PFSK-1 (cell line): ENCODE measurements around the gene RAB11A.

Experiments
- FOXP2 ChIP-seq: optimal IDR thresholded peaks from 2 replicates; pipeline ENCODE3; 2011; ENCODE audit warnings: borderline replicate concordance, control low read depth, inconsistent platforms; ENCODE audit not compliant: insufficient read depth; ENCODE audit errors: extremely low read length, extremely low read depth
- POLR2AphosphoS5 ChIP-seq: IDR thresholded peaks from 2 replicates; pipeline ENCODE4 v1.6.1; 2012; ENCODE audit warnings: low read depth, mild to moderate bottlenecking, control low read depth, low read length, moderate library complexity
- SIN3A ChIP-seq: IDR thresholded peaks from 2 replicates; pipeline ENCODE4 v1.6.1; 2012; ENCODE audit warnings: mild to moderate bottlenecking, low read length, moderate library complexity, borderline replicate concordance; ENCODE audit not compliant: insufficient read depth
- TAF1 ChIP-seq: IDR thresholded peaks from 2 replicates; pipeline ENCODE4 v1.6.1; 2012; ENCODE audit warnings: low read length, control low read depth, borderline replicate concordance; ENCODE audit not compliant: insufficient read depth
- TF ChIP-seq, protein P1 (sequence below), 2 experiments: IDR thresholded peaks; 2 replicates each; pipeline versions ENCODE4 v1.6.1 to v1.8.0; 2011 to 2012; ENCODE audit warnings: low read depth in 2 of 2, low read length in 2 of 2, control low read depth in 1 of 2, inconsistent platforms in 1 of 2, mild to moderate bottlenecking in 1 of 2, moderate library complexity in 1 of 2; ENCODE audit not compliant: insufficient read depth in 1 of 2

RAB11A gene

DNA sequence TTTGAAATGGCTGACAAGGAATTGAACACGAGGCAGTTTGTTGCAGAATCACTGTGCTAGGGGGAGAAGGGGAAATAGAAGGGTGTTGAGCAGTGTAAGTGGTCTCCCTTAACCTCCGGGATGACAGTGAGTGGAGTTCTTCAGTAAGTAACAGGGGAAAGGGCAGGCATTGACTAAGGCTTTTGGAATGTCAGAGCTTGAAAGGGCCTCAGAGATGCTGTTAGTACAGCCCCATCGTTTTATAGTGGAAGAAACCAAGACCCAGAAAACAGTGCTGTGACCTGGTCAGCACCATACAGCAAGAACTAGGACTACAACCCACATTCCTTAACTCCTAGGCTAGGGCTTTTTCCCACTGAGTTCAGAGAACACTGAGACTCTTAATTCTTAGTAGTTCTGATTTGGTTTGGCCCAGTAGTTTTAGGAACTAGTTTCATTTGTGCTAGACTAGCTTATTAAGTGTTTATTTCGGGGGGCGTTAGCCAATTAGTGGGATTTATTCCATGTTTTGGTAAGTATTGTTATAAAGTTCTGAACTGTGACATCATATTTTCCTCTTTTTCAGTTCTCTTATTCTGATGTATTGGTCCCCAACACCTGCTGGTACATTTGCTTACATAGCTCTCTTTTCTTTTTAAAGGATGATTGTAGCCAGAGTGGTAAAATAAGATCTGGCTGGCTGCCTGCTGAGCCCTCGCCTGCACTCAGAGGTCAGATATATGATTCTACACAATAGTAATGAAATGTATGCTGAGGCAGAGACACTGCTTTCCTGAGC, 34.2 kb downstream of the RAB11A start:
- TF ChIP-seq TAF1 (no peak), FOXP2 (no peak), SIN3A (no peak), POLR2AphosphoS5 (no peak)
- TF ChIP-seq, protein P1, sequence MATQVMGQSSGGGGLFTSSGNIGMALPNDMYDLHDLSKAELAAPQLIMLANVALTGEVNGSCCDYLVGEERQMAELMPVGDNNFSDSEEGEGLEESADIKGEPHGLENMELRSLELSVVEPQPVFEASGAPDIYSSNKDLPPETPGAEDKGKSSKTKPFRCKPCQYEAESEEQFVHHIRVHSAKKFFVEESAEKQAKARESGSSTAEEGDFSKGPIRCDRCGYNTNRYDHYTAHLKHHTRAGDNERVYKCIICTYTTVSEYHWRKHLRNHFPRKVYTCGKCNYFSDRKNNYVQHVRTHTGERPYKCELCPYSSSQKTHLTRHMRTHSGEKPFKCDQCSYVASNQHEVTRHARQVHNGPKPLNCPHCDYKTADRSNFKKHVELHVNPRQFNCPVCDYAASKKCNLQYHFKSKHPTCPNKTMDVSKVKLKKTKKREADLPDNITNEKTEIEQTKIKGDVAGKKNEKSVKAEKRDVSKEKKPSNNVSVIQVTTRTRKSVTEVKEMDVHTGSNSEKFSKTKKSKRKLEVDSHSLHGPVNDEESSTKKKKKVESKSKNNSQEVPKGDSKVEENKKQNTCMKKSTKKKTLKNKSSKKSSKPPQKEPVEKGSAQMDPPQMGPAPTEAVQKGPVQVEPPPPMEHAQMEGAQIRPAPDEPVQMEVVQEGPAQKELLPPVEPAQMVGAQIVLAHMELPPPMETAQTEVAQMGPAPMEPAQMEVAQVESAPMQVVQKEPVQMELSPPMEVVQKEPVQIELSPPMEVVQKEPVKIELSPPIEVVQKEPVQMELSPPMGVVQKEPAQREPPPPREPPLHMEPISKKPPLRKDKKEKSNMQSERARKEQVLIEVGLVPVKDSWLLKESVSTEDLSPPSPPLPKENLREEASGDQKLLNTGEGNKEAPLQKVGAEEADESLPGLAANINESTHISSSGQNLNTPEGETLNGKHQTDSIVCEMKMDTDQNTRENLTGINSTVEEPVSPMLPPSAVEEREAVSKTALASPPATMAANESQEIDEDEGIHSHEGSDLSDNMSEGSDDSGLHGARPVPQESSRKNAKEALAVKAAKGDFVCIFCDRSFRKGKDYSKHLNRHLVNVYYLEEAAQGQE (IDR thresholded peaks at IDR 0.05; ENCODE audit: insufficient read depth in 1 of 2, low read depth in 2 of 2, low read length in 2 of 2): no peak

DNA sequence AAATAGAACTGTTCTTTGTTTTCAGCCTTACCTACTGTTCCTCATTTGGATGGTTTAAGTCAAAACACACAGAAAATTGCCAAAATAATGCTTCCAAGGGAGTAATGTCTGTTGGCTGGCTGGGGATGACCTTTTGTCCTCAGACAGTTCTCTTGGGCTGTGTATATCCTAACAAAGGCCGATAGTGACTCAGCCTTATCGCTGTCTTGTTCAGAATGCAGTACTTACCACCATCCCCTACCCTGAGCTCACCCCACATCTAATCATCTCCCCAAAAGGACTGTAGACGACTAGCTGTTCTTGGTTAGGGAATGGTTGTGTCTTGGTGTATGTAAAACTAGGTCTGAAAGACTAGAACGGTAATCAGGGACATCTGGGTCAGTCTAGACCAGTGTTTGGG, 35.0 kb downstream of the RAB11A start:
- TF ChIP-seq SIN3A (no peak), POLR2AphosphoS5 (no peak), FOXP2 (no peak), TAF1 (no peak)
- TF ChIP-seq, protein P1 (IDR thresholded peaks at IDR 0.05; ENCODE audit: insufficient read depth in 1 of 2, low read depth in 2 of 2, low read length in 2 of 2): no peak

- TF ChIP-seq SIN3A (no peak), FOXP2 (no peak), TAF1 (no peak), POLR2AphosphoS5 (no peak)
- TF ChIP-seq, protein P1 (IDR thresholded peaks at IDR 0.05; ENCODE audit: insufficient read depth in 1 of 2, low read depth in 2 of 2, low read length in 2 of 2): no peak
Observed at GRCh38 chr15:65906396-65906795, 37.1 kb downstream of the RAB11A start.

DNA sequence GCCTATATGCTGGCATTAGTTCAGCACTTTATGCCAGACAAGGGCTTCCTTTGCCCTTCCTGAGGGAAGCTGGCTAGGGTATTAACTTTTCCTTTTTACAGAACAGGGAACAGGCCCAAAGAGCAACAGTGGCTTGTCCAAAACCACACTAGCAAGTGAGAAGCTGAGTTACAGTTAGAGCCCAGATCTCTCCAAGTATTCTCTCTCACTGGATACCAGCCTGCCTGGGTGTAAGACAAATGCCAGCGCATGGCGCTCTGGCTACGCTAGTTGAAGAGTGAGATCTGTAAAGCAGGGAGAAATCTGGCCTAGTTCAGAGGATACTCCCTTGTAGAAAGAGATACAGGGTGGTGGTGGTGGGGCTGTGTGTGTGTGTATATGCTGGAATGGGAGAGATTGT, 38.4 kb downstream of the RAB11A start:
- no peak for TF ChIP-seq POLR2AphosphoS5
- no peak for TF ChIP-seq TAF1
- no peak for TF ChIP-seq FOXP2
- no peak for TF ChIP-seq SIN3A
- TF ChIP-seq, protein P1 (IDR thresholded peaks at IDR 0.05; ENCODE audit: insufficient read depth in 1 of 2, low read depth in 2 of 2, low read length in 2 of 2): no peak

DNA sequence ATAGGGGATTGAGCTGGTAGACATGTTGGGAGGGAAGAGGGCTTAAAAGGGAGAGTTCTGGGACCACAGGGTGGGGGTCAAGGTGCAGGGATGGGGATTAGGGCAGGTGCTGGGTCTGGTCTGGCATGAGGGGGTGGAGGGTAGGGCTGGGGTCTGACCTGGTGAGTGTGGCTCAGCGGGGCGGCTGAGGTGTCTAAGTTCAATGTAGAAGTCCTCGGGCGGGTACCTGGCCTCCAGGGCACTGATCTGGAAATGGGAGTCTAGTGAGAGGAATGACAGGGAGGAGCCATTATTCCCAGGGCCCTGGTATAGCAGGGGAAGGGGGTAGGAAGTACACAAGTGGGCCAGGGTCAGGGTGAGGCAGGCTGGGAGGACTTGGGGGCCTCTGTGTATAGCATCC, 39.6 kb downstream of the RAB11A start:
- TF ChIP-seq FOXP2 (no peak), POLR2AphosphoS5 (no peak), TAF1 (no peak), SIN3A (no peak)
- TF ChIP-seq, protein P1 (IDR thresholded peaks at IDR 0.05; ENCODE audit: insufficient read depth in 1 of 2, low read depth in 2 of 2, low read length in 2 of 2): no peak
